ENCODE results near the gene GABRD.

GRCh38 chr1:2027961-2028583 is 8.9 kb downstream of the GABRD start:
- TF ChIP-seq, protein P1, sequence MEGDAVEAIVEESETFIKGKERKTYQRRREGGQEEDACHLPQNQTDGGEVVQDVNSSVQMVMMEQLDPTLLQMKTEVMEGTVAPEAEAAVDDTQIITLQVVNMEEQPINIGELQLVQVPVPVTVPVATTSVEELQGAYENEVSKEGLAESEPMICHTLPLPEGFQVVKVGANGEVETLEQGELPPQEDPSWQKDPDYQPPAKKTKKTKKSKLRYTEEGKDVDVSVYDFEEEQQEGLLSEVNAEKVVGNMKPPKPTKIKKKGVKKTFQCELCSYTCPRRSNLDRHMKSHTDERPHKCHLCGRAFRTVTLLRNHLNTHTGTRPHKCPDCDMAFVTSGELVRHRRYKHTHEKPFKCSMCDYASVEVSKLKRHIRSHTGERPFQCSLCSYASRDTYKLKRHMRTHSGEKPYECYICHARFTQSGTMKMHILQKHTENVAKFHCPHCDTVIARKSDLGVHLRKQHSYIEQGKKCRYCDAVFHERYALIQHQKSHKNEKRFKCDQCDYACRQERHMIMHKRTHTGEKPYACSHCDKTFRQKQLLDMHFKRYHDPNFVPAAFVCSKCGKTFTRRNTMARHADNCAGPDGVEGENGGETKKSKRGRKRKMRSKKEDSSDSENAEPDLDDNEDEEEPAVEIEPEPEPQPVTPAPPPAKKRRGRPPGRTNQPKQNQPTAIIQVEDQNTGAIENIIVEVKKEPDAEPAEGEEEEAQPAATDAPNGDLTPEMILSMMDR (IDR thresholded peaks at IDR 0.05), result no peak
- no peak for TF ChIP-seq POLR2A (IDR thresholded peaks at IDR 0.05)

All from right lobe of liver (tissue), 4 donors.